Esophagus squamous epithelium (tissue), 5 donors: ENCODE results near the gene MATN3. TPM values are rescaled to one million over a fixed set of nuclear protein-coding genes. Genes with fewer than 3 reads are reported as not detected.

Source experiments
- DNase-seq: peaks from one replicate; lab custom pipeline; 2025; lab: John Stamatoyannopoulos, UW
- H3K27ac ChIP-seq, 4 donors: fragments of 200-600 bp; sonication (generic); one replicate each; pipeline ENCODE4 v1.5.1; 2016 to 2019; ENCODE audit warnings: mild to moderate bottlenecking in 1 of 4
- H3K27me3 ChIP-seq, 4 donors: fragments of 200-600 bp; sonication (generic); 1 replicate in 3 of 4; 2 replicates in 1 of 4; pipeline versions ENCODE4 v1.5.1 to v1.6.0; 2017 to 2021; ENCODE audit warnings: antibody characterized with exemption in 1 of 4
- H3K36me3 ChIP-seq, 3 donors: fragments of 200-600 bp; sonication (generic); one replicate each; pipeline ENCODE4 v1.5.1; 2016 to 2019
- H3K4me1 ChIP-seq, 3 donors: fragments of 200-600 bp; sonication (generic); one replicate each; pipeline ENCODE4 v1.5.1; 2017 to 2019
- H3K4me3 ChIP-seq, 4 donors: fragments of 200-600 bp; sonication (generic); 1 replicate in 3 of 4; 2 replicates in 1 of 4; pipeline ENCODE4 v1.5.1; 2016 to 2019; ENCODE audit warnings: mild to moderate bottlenecking in 2 of 4, moderate library complexity in 1 of 4
- H3K9me3 ChIP-seq, 3 donors: fragments of 200-600 bp; sonication (generic); one replicate each; pipeline ENCODE4 v1.5.1; 2016 to 2019
- POLR2A ChIP-seq, 4 donors: fragments of 450-650 bp; IDR thresholded peaks; one replicate each; pipeline ENCODE4 v1.6.1; 2017; ENCODE audit warnings: antibody characterized with exemption in 4 of 4, mild to moderate bottlenecking in 4 of 4, moderate library complexity in 3 of 4
- WGBS, 2 donors: methylation state at CpG; one replicate each; pipeline ENCODE4 v1.1.5; 2018; 5-methylcytosine and 5-hydroxymethylcytosine counted together
- intact Hi-C: fragments of 100-400 bp; cut with DNase I; formaldehyde crosslinking; loops from one replicate; pipeline ENCODE4 v1.15.0; 2022
- total RNA-seq, 4 donors: library from RNA; depleted of rRNA; stranded (reverse); fragments of >200 nt; gene quantifications; one replicate each; pipeline ENCODE4 v1.1.0, GENCODE V29; 2016
- TF ChIP-seq, protein P1 (sequence below), 6 experiments: fragments of 450-650 bp in 4 of 6; fragments of 200-600 bp in 2 of 6; sonication (generic) in 2 of 6; IDR thresholded peaks; one replicate each; pipeline ENCODE4 v1.5.1; 2016 to 2019; ENCODE audit warnings: antibody characterized with exemption in 6 of 6, mild to moderate bottlenecking in 4 of 6, moderate library complexity in 4 of 6
- donor health status: DM: yes; HTN: yes; CAD: no.

MATN3 gene
- total RNA-seq, 4 donors from 2014 or later, result 0.45 to 1.3 (median 0.92) TPM; not detected in 1

DNA sequence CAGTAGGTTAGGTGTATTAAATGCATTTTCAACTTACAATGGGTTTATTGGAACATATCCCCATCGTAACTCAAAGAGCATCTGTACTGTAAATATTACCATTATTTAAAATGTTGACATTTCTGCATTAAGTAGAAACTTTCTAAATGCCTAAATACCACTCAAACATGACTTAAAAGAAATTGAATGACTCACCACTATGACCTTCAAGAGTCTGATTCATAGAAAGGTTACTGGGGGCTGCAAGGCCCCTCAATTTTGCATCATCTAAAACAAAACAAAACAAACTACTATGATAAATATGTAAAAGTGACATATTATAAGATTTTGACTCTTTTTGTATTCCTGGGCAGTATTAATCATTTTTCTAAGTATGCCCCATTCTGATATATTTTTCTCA is 30.2 kb downstream of the MATN3 start:
- WGBS, 2 donors, result 83 to 95% methylated on average over 1 of the region's 1 CpG
- intact Hi-C loops, result no loop called here
- Histone ChIP-seq H3K36me3 (peaks cover 0 to 18% (median 0%) of the 10 kb centered on the region in 3 donors), H3K27me3 (no peaks in the 10 kb centered on the region), H3K9me3 (no peaks in the 10 kb centered on the region), H3K4me3 (no peak overlapping the region), H3K27ac (no peak overlapping the region), H3K4me1 (no peaks in the 10 kb centered on the region)
- TF ChIP-seq, protein P1, sequence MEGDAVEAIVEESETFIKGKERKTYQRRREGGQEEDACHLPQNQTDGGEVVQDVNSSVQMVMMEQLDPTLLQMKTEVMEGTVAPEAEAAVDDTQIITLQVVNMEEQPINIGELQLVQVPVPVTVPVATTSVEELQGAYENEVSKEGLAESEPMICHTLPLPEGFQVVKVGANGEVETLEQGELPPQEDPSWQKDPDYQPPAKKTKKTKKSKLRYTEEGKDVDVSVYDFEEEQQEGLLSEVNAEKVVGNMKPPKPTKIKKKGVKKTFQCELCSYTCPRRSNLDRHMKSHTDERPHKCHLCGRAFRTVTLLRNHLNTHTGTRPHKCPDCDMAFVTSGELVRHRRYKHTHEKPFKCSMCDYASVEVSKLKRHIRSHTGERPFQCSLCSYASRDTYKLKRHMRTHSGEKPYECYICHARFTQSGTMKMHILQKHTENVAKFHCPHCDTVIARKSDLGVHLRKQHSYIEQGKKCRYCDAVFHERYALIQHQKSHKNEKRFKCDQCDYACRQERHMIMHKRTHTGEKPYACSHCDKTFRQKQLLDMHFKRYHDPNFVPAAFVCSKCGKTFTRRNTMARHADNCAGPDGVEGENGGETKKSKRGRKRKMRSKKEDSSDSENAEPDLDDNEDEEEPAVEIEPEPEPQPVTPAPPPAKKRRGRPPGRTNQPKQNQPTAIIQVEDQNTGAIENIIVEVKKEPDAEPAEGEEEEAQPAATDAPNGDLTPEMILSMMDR (IDR thresholded peaks at IDR 0.05), result no peak
- TF ChIP-seq POLR2A (IDR thresholded peaks at IDR 0.05), result no peak
- no peak for DNase-seq

DNA sequence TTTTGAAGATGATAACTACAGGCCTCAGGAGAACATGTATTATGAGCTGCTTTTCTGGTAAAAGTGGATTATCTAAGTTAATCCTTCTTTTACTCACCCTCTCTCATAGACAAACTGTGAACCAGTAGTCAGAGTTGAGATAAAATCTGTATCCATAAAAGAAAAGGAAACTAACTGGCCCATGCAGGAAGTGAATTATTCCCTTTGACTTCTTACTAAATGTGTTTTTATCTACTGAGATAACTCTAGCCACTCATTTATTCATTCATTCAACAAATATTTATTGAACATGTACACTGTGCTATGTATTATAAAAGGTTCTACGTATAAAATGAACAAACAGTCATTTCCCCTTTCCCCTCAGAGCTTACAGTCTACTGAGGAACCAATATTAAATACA is 32.5 kb downstream of the MATN3 start:
- Histone ChIP-seq H3K27ac (no peak overlapping the region), H3K4me3 (no peak overlapping the region), H3K4me1 (no peaks in the 10 kb centered on the region), H3K9me3 (no peaks in the 10 kb centered on the region), H3K36me3 (peaks cover 0 to 29% (median 0%) of the 10 kb centered on the region in 3 donors), H3K27me3 (no peaks in the 10 kb centered on the region)
- TF ChIP-seq POLR2A (IDR thresholded peaks at IDR 0.05), result no peak
- TF ChIP-seq, protein P1 (IDR thresholded peaks at IDR 0.05), result no peak
- intact Hi-C loops, result no loop called here
- 67 to 76% methylated on average over 1 of the region's 1 CpG for WGBS, 2 donors
- no peak for DNase-seq

DNA sequence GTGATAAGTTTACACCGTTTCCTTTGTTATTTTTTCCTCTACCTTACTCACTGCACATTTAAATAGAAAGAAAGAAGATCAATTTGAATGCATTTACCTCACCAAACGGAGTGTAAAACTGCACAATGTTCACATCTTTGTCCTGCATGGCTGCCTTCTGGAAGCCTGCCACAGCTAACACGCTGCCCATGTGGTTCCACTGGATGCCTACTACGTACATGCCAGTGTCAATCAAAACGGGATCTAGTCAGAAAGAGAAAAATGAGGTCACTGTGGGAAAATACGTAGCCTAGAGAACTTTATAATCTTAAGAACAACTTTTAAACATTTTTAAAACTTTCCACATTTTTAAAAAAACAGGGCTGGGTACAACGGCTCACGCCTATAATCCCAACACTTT is 39.0 kb downstream of the MATN3 start:
- no peak overlapping the region for H3K4me3 ChIP-seq
- intact Hi-C loops, result no loop called here
- H3K4me1 ChIP-seq, result no peaks in the 10 kb centered on the region
- TF ChIP-seq, protein P1 (IDR thresholded peaks at IDR 0.05), result no peak
- TF ChIP-seq POLR2A (IDR thresholded peaks at IDR 0.05), result no peak
- H3K27ac ChIP-seq, result no peak overlapping the region
- 83 to 86% methylated on average over 8 of the region's 8 CpGs for WGBS, 2 donors
- H3K27me3 ChIP-seq, result no peaks in the 10 kb centered on the region
- H3K36me3 ChIP-seq, result peaks cover 0 to 46% (median 0%) of the 10 kb centered on the region in 3 donors
- H3K9me3 ChIP-seq, result no peaks in the 10 kb centered on the region
- no peak for DNase-seq

DNA sequence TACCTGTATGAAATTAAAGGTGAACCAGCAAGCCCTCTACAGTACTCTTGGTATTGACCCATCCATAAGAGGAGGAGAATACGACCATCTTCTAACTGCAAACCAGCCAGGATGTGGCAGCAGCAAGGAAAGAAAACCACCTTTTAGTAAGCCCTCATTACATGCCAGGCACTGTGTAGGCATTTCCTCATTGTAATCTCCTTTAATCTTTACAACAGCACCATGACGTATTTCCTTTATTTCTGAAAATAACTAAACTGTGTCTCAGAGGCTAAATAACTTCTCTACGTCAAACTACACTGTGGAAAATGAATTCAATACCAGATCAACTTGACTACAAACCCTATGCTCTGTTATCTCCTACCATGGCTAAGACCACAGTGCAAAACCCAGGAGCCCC is 40.8 kb downstream of the MATN3 start:
- Histone ChIP-seq H3K27me3 (no peaks in the 10 kb centered on the region), H3K36me3 (peaks cover 0 to 36% (median 0%) of the 10 kb centered on the region in 3 donors), H3K9me3 (no peaks in the 10 kb centered on the region), H3K4me1 (no peaks in the 10 kb centered on the region), H3K4me3 (no peak overlapping the region), H3K27ac (no peak overlapping the region)
- DNase-seq, result no peak
- WGBS, 2 donors, result 69 to 85% methylated on average over 3 of the region's 3 CpGs
- no peak for TF ChIP-seq POLR2A (IDR thresholded peaks at IDR 0.05)
- TF ChIP-seq, protein P1 (IDR thresholded peaks at IDR 0.05), result no peak
- intact Hi-C loops, result no loop called here

DNA sequence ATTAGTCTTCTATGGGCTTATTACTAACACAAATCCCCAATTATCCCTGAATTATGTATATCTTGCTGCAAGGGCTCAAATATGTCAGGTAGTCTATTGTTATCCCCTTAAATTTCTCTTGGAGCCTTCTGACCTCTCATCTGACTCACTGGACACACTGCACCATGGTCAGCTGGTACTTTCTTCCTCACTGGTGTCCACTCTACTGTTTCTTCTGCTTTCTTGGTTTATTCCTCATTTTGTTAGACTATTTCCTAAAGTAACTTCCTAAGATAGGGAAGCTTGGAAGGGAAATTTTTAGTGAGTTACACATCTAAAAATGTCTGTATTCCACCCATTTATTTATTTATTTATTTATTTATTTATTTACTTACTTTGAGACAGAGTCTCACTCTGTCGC is 49.1 kb downstream of the MATN3 start:
- WGBS, 2 donors, result 88 to 100% methylated on average over 1 of the region's 1 CpG

More for the DNA sequence above, 49.1 kb downstream of the MATN3 start:
- no peak overlapping the region for H3K27ac ChIP-seq
- H3K27me3 ChIP-seq, result no peaks in the 10 kb centered on the region
- H3K4me1 ChIP-seq, result no peaks in the 10 kb centered on the region
- DNase-seq, result no peak
- H3K36me3 ChIP-seq, result peaks cover 0 to 16% (median 0%) of the 10 kb centered on the region in 3 donors
- no peak for TF ChIP-seq POLR2A (IDR thresholded peaks at IDR 0.05)
- TF ChIP-seq, protein P1 (IDR thresholded peaks at IDR 0.05), result no peak
- H3K4me3 ChIP-seq, result no peak overlapping the region
- intact Hi-C loops, result no loop called here
- H3K9me3 ChIP-seq, result no peaks in the 10 kb centered on the region
